SIG-M5 treated with dmso at 0.1 percent for 504 hours (cell line): Measurements from ENCODE around the gene IFI6.
"Not testable (repeated sequence)": the region's sequence is repeated elsewhere in the genome, so short reads cannot be mapped to it uniquely, and the experiment has no call there.

ENCODE experiments used
- DNase-seq: peaks from one replicate; lab custom pipeline; 2025; ENCODE audit not compliant: unreplicated experiment; lab: John Stamatoyannopoulos, UW

The IFI6 gene

DNA sequence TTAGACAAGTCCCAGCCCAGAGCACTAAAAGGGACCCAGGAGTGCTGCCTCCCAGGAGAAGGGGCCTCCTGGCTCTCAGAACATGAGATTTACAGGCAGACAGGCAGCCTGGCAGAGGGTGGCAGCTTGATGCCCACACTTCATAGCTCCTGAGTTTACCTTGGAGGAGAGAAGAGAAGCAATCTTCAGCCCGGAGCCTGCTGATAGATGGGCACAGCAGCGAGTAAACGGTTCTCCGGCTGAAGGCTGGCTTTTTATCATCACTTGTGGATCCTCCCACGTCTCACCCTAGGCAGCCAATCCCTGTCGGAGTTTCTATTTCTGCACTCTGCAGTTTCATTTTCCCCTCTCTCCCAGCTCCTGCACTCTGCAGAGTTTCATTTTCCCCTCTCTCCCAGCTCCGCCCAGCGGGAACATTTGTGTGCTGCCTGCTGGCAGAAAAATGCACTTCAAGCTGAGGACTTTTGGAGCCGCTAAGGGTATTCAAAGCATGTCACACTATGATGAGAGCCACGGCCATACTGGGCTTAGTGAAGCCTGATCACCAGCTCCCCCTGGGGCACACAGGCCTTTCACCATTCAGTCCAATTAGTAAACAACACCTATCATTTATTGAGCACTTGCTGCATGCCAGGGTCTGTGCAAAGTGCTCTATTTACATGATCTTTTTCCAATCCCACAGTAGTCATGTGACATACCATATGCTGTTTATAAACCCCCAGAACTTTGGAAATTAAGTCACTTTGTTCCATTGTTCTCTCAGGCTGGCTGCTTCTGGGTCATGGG is at the start of gene IFI6:
Gene IFI6 (minus strand): TSS at position 229 of the 786 bp plus-strand sequence. CDS start 2,878 bp downstream, outside the sequence.
- DNase-seq: peak; percentile 90

GRCh38 chr1:27719286-27720251 is 47.6 kb upstream of the IFI6 start:
- DNase-seq: no peak

- DNase-seq: no peak
Observed at GRCh38 chr1:27716262-27716895, 44.4 kb upstream of the IFI6 start.

DNA sequence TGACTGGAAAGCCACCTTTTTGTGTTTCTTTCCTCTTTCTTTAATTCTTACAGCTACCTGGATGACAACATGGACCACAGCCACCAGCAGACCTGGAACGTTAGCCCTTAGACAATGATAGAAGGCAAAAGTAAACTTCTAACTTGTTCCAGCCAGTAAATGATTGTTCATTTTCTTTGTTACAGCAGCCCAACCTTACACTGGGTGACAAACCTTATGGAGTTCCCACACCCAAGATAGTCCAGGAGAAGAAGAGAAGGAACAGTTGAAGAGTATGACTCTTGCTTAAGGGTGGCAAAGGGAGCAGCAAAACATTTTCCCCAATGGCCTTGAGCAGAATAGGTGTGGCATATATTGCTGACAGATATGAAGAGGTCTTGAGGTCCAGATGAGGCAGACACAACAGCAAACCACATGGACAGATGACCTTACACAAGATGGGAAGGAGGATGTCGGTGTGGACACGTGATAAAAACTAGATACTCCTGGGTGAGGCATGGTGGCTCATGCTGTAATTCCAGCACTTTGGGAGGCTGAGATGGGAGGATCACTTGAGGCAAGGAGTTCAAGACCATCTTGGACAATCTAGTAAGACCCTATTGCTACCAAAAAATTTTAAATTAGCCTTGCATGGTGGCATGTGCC is 42.0 kb upstream of the IFI6 start:
- DNase-seq: no peak

DNA sequence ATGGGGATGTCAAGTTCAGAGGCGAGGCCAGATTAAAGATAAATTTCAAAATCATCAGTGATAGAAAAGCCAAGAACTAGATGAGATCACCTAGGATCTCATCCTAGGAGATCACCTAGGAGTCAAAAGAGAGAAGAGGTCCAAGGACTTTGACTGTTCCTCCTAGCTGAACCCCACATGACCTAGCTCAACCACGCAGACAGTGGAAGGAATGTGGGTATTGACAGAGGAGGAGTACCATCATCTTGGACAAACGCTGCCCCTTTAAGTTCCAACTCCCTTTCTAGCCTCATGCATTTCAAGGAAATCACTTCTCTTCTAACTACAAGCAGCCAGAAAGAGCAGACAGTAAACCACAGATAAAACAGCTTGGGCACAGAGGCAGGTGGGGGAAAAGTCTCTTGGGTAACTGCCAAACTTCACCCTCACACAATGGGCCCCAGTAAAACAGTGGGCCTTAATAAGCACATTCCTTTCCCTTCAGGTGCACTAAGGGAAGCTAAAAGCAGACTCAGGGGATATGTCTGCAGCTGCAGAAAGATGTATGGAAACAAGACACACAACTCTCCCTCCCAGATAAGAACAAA is 41.2 kb upstream of the IFI6 start:
- no peak for DNase-seq

- no peak for DNase-seq
Observed at GRCh38 chr1:27710574-27710973, 38.6 kb upstream of the IFI6 start.

DNA sequence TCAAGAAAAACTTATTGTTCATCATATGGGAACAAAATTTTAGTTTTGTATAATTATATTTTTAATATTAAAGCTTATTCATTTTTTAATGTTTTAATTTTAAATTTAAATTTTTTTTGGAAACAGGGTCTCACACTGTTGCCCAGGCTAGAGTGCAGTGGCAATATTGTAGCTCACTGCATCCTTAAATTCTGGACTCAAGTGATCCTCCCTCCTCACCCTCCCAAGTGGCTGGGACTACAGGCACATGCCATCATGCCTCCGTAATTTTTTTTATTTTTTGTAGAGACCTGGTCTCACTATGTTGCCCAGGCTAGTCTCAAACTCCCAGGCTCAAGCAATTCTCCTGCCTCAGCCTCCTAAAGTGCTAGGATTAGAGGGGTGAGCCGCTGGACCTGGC is 33.6 kb upstream of the IFI6 start:
- DNase-seq: no peak

DNA sequence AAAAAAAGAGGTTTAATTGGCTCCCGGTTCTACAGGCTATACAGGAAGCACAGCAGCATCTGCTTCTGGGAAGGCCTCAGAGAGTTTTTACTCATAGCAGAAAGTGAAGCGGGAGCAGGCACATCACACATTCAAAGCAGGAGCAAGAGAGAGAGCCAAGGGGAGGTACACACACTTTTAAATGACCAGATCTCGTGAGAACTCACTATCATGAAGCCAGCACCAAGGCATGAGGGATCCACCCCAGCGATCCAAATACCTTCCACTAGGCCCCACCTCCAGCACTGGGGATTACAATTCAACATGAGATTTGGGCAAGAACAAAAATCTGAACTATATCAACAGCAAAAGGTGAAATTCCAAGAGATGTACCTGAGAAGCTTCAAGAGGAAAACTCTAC is 33.0 kb upstream of the IFI6 start:
- DNase-seq: no peak

DNA sequence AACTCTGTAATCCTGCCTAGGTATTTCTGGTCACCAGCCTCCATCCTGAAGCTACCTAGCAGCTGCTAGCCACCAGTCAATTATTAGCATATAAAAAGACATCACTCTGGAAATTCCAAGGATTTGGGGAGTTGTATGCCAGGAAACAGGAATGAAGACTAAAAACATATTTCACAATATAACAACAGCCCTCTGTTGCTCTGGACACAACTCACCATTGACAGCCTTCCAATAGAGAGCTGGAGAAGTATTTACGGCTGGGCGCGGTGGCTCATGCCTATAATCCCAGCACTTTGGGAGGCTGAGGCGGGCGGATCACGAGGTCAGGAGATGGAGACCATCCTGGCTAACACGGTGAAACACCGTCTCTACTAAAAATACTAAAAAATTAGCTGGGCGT is 24.8 kb upstream of the IFI6 start:
- not testable (repeated sequence) for DNase-seq

GRCh38 chr1:27690183-27690582 is 18.2 kb upstream of the IFI6 start:
- DNase-seq: no peak

DNA sequence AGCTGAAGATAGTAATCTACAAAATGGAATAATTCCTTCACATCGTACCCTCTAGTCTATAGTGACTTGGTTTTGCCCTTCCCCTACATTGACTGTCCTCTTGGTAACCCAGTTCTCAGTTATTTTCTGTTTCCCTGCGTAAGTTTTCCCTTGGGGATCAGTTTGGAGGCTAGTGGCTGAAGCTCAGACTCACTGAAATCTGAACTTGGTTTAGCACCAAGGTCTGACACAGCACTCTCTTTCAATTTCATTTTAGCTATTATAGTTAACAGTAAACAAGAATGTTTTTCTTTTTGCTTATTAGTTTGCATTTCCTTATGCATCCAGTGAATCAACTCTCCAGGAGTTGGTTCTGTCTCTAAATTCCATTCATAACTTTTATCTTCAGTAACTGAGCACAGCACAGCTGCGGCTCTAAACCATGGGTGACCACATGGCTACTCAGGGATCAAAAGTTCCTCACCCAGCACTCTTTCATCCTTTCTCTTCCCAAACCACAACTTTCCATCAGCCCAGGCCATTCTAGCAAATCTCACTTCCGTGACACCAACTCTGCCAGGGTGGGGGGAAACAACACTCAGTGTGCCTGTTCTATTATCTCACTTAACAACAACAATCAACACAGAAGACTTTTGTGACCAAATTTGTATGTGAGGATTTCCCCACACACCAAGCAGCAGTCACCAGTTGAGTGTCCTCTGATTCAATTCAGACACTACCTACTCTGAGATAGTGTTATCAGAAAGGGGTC is 17.6 kb upstream of the IFI6 start:
- no peak for DNase-seq

DNA sequence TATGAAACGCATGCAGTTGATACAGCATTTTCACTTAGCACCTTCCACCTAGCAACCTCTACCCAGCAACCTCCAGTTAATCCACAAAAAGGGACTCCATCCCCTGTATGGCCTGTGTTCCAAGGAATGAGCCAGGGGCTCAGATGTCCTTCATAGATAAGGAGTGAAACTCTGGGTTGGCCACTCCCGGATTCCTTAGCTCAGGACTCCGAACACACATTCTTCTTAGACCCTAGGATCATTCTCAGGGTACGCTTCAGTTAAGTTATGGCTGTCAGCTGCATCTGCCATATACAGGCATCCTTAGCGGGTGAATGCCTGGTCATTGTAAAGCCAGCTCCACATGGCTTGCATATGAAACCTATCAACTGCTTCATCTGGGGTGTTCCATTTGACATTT is 15.9 kb upstream of the IFI6 start:
- no peak for DNase-seq

GRCh38 chr1:27686223-27686990 is 14.4 kb upstream of the IFI6 start:
- DNase-seq: no peak

GRCh38 chr1:27684176-27684575 is 12.2 kb upstream of the IFI6 start:
- no peak for DNase-seq

DNA sequence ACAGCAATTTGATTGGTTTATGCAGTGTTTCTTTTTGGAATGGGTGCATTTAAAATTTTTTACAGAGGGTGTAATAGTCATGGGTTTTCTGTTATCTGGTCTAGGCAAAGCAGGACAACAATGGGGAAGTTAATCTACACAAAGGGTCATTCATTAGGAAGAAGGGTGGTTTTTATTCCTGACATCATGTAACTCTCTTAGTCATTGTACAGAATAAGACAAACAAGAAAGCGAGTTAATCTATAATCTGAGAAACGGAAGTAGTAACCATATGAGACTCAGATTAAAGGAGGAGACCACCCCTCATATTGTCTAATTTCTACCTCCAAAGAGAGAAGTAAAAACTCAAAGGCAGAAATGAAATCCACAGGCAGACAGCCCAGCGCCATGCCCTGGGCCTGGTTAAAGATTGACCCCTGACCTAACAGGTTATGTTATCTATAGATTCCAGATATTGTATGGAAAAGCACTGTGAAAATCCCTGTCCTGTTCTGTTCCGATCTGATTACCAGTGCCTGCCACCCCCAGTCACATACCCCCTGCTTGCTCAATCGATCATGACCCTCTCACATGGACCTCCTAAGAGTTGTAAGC is 10.5 kb upstream of the IFI6 start:
- no peak for DNase-seq

DNA sequence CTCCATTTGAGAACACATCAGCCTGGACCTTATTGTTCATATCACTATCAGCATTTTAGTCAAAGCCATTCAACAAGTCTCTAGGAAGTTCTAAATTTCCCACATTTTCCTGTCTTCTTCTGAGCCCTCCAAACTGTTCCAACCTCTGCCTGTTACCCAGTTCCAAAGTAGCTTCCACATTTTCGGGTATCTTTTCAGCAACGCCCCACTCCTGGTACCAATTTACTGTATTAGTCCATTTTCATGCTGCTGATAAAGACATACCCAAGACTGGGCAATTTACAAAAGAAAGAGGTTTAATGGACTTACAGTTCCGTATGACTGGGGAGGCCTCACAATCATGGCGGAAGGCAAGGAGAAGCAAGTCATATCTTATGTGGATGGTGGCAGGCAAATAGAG is 9.6 kb upstream of the IFI6 start:
- DNase-seq: not testable (repeated sequence)

- not testable (repeated sequence) for DNase-seq
Observed at GRCh38 chr1:27680225-27680791, 8.3 kb upstream of the IFI6 start.

DNA sequence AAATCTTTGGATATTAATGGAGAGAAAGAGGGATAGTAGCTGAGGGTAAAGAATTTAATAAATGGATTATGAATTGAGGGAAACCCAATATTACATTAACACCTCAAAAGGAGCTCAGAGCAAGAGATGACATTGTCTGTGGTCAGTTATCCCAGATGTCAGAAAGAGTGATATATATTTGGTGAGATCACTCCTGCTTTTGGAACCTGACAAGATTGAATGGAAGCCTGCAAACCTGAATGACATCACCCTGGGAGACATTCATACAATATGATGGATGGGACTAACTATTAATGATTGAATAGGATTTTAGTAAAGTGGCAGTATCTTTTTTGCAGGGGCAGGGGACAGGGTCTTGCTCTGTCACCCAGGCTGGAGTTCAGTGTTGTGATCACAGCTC is 6.8 kb upstream of the IFI6 start:
- DNase-seq: no peak
